ENCODE measurements around the gene VAT1. TPM values are rescaled to one million over a fixed set of nuclear protein-coding genes. Genes with fewer than 3 reads are reported as not detected.

Gene VAT1
- polyA plus RNA-seq, 1 experiment = 236 TPM

DNA sequence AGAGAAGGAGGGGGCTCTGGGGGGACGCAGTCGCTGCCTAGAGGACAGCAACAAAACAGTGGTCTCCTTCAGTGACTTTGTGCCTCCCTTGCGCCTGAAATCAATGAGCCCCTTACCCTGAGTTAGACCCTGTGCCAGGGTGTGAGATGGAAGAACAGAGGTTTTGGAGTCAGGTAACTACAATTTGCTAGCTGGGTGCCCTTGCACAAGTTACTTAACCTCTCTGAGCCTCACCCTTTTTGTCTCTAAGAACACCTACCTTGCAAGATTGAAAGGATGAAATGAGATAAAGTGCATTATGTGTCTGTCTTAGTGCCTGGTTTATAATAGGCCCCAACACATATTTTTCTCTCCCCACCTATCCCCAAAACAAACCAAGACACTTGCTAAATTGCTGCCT is 12.7 kb upstream of the VAT1 start:
- Histone ChIP-seq H3K27me3 (ENCODE audit: control insufficient read depth, insufficient read depth, low read length) (no peaks in the 10 kb centered on the region), H3K27ac (ENCODE audit: low read depth, low read length) (no peak overlapping the region), H3K4me3 (ENCODE audit: low read depth, low read length) (no peak overlapping the region), H3K9me3 (ENCODE audit: control insufficient read depth, insufficient read depth, low read length) (no peaks in the 10 kb centered on the region)
- TF ChIP-seq, protein P1, sequence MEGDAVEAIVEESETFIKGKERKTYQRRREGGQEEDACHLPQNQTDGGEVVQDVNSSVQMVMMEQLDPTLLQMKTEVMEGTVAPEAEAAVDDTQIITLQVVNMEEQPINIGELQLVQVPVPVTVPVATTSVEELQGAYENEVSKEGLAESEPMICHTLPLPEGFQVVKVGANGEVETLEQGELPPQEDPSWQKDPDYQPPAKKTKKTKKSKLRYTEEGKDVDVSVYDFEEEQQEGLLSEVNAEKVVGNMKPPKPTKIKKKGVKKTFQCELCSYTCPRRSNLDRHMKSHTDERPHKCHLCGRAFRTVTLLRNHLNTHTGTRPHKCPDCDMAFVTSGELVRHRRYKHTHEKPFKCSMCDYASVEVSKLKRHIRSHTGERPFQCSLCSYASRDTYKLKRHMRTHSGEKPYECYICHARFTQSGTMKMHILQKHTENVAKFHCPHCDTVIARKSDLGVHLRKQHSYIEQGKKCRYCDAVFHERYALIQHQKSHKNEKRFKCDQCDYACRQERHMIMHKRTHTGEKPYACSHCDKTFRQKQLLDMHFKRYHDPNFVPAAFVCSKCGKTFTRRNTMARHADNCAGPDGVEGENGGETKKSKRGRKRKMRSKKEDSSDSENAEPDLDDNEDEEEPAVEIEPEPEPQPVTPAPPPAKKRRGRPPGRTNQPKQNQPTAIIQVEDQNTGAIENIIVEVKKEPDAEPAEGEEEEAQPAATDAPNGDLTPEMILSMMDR (IDR thresholded peaks at IDR 0.05; ENCODE audit: low read depth, low read length) = no peak
- DNase-seq (ENCODE audit: low read depth, low spot score) = no peak
- ChIA-PET POLR2A (no interaction called here), CTCF (no interaction called here)

DNA sequence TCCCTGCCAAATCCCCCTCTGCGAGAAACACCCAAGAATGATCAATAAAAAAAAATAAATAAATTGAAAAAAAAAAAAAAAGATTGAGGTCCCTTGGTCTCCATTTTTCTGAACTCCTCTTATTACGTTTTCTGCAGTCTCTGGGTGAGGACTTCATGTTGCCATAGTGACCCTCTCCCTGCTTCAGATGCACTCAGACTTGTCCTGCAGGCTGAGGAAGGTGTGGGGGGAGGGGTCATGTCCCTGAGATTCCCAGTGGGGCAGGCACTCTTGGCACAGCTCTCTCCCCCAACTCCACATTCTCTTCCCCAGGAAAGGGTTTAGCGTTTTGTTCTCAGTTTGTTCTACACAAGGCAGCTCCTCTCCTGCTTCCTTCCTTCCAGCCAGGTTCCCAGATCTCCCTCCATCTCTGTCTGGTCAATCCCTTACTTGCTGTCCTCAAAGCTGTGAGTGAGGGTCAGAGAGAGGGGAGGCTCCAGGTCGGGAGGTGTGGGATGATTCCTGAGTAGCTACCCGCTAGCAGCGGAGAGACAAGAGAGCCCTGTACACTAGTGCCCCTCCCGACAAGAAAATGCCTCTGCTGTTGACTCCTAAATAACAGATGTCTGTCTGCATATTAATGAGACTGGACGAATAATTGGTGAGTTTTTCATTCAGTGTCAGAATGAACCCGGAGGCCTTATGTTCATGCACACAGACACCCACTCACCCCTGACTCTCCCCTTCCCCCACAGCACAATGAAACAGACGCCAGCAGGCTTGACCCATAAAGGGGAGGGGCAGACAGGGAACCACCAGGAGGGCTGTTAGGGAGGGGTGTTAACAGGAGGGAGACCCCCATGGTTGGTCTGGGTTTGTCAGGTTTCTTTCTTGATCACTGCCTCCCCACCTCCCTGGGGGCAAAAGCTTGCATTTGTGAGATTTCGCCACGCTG is 12.0 kb upstream of the VAT1 start:
- TF ChIP-seq, protein P1 (IDR thresholded peaks at IDR 0.05; ENCODE audit: low read depth, low read length) = no peak
- H3K9me3 ChIP-seq (ENCODE audit: control insufficient read depth, insufficient read depth, low read length) = no peaks in the 10 kb centered on the region
- no peaks in the 10 kb centered on the region for H3K27me3 ChIP-seq (ENCODE audit: control insufficient read depth, insufficient read depth, low read length)
- ChIA-PET POLR2A (interaction anchor here (0.7 kb wide), 1 partner anchor 66 kb away, joined by 3 read pairs; no protein-coding TSS in a partner anchor), CTCF (interaction anchor here (0.9 kb wide), 1 partner anchor 10 kb away, joined by 3 read pairs; no protein-coding TSS in a partner anchor)
- H3K27ac ChIP-seq (ENCODE audit: low read depth, low read length) = no peak overlapping the region
- H3K4me3 ChIP-seq (ENCODE audit: low read depth, low read length) = no peak overlapping the region
- no peak for DNase-seq (ENCODE audit: low read depth, low spot score)

- no peak overlapping the region for H3K27ac ChIP-seq (ENCODE audit: low read depth, low read length)
- POLR2A ChIA-PET = interaction anchor here (0.5 to 0.8 kb wide), 3 partner anchors 35 to 284 kb away, joined by 3 to 9 read pairs (median 5); no protein-coding TSS in a partner anchor
- CTCF ChIA-PET = interaction anchor here (0.7 kb wide), 1 partner anchor 38 kb away, joined by 4 read pairs; no protein-coding TSS in a partner anchor
- TF ChIP-seq, protein P1 (IDR thresholded peaks at IDR 0.05; ENCODE audit: low read depth, low read length) = no peak
- no peak overlapping the region for H3K4me3 ChIP-seq (ENCODE audit: low read depth, low read length)
- peaks cover 2% of the 10 kb centered on the region for H3K27me3 ChIP-seq (ENCODE audit: control insufficient read depth, insufficient read depth, low read length)
- DNase-seq (ENCODE audit: low read depth, low spot score) = no peak
- H3K9me3 ChIP-seq (ENCODE audit: control insufficient read depth, insufficient read depth, low read length) = no peaks in the 10 kb centered on the region
Observed at GRCh38 chr17:43031666-43032065, 9.5 kb upstream of the VAT1 start.

- no peak overlapping the region for H3K4me3 ChIP-seq (ENCODE audit: low read depth, low read length)
- H3K27ac ChIP-seq (ENCODE audit: low read depth, low read length) = no peak overlapping the region
- no peaks in the 10 kb centered on the region for H3K9me3 ChIP-seq (ENCODE audit: control insufficient read depth, insufficient read depth, low read length)
- ChIA-PET CTCF (no interaction called here), POLR2A (no interaction called here)
- TF ChIP-seq, protein P1 (IDR thresholded peaks at IDR 0.05; ENCODE audit: low read depth, low read length) = no peak
- peaks cover 4% of the 10 kb centered on the region for H3K27me3 ChIP-seq (ENCODE audit: control insufficient read depth, insufficient read depth, low read length)
- DNase-seq (ENCODE audit: low read depth, low spot score) = no peak
Observed at GRCh38 chr17:43030137-43030767, 8.1 kb upstream of the VAT1 start.

All from AG04450 (cell line).